K562 (cell line): ENCODE results near the gene HJV. TPM values are rescaled to one million over a fixed set of nuclear protein-coding genes. Genes with fewer than 3 reads are reported as not detected.
A peak's percentile ranks its signal among the peaks of the same experiment; 100 is the strongest.

Experiments used
- ATF6 ChIP-seq: sonication (generic); formaldehyde crosslinking; IDR thresholded peaks from 2 replicates; pipeline ENCODE4 v1.4.0; 2020; ENCODE audit warnings: mild to moderate bottlenecking, missing genetic modification reagents
- CBFA2T3 ChIP-seq: fragments of 450-650 bp; IDR thresholded peaks from 2 replicates; pipeline ENCODE4 v1.6.1; 2017
- ELK3 ChIP-seq: fragments of 450-650 bp; formaldehyde crosslinking; IDR thresholded peaks from 2 replicates; pipeline ENCODE4 v1.4.0; 2020; ENCODE audit warnings: mild to moderate bottlenecking
- FOXM1 ChIP-seq, 2 experiments: fragments of 450-650 bp in 1 of 2; sonication (generic) in 1 of 2; formaldehyde crosslinking in 1 of 2; IDR thresholded peaks; 2 replicates each; pipeline versions ENCODE4 v1.6.1 to v1.9.0; 2017 to 2022; ENCODE audit warnings: low read depth in 2 of 2, mild to moderate bottlenecking in 2 of 2, missing genetic modification reagents in 1 of 2, moderate library complexity in 1 of 2
- GATA2 ChIP-seq: sonication (generic); formaldehyde crosslinking; IDR thresholded peaks from 2 replicates; pipeline ENCODE4 v1.4.0; 2020; ENCODE audit warnings: mild to moderate bottlenecking, missing genetic modification reagents
- HIVEP1 ChIP-seq: fragments of 250-450 bp; sonication (Bioruptor Pico); IDR thresholded peaks from 2 replicates; pipeline ENCODE4 v1.4.0; 2020; ENCODE audit warnings: mild to moderate bottlenecking
- TCF3 ChIP-seq: sonication (generic); formaldehyde crosslinking; IDR thresholded peaks from 2 replicates; pipeline ENCODE4 v1.4.0; 2020; ENCODE audit warnings: mild to moderate bottlenecking, missing genetic modification reagents
- WHSC1 ChIP-seq: IDR thresholded peaks from one replicate; pipeline ENCODE4 v1.6.1; 2012; ENCODE audit warnings: low read length, control low read depth, inconsistent platforms
- ZBTB17 ChIP-seq: fragments of 450-650 bp; formaldehyde crosslinking; IDR thresholded peaks from 2 replicates; pipeline ENCODE4 v1.4.0; 2020; ENCODE audit warnings: mild to moderate bottlenecking
- ZBTB40 ChIP-seq, 2 experiments: fragments of 450-650 bp in 1 of 2; sonication (generic) in 1 of 2; formaldehyde crosslinking in 1 of 2; IDR thresholded peaks; 2 replicates each; pipeline versions ENCODE4 v1.7.1 to v1.9.0; 2016 to 2022; ENCODE audit warnings: inconsistent platforms in 1 of 2, mild to moderate bottlenecking in 1 of 2, missing genetic modification reagents in 1 of 2
- ZNF24 ChIP-seq: fragments of 450-650 bp; IDR thresholded peaks from 2 replicates; pipeline ENCODE4 v1.6.1; 2016
- ZNF780A ChIP-seq: fragments of 250-450 bp; sonication (Bioruptor Pico); IDR thresholded peaks from 2 replicates; pipeline ENCODE4 v1.5.0; 2021; ENCODE audit warnings: mild to moderate bottlenecking
- polyA plus RNA-seq, 8 experiments: library from polyadenylated mRNA; depleted of rRNA in 4 of 8; stranded (reverse) in 5 of 8; unstranded in 3 of 8; fragments of >200 nt; fragmentation: Nextera tagmentation in 2 of 8; fragmentation: Illumina TruSeq in 1 of 8; extraction: Ambion mirVana in 2 of 8; extraction: Trizol in 1 of 8; gene quantifications; 2 replicates each; pipeline versions ENCODE4 v1.2.1 to v1.2.3, GENCODE V29; 2011 to 2014; ENCODE audit warnings: inconsistent platforms in 1 of 8, missing spikeins in 1 of 8
- total RNA-seq, 7 experiments: library from RNA; depleted of rRNA in 6 of 7; stranded (reverse); fragments of >200 nt in 6 of 7; fragmentation: Illumina TruSeq in 2 of 7; extraction: Trizol in 2 of 7; gene quantifications; 2 replicates each; pipeline versions ENCODE4 v1.2.1 to v1.2.3, GENCODE V29; 2011 to 2021; ENCODE audit warnings: low replicate concordance in 1 of 7

The HJV gene
- total and polyA plus RNA-seq, 9 of the 15 experiments (the other 6 are each of a cell fraction or from before 2014, with no cell fraction given) = 1.0 to 6.6 (median 2.4) TPM

- TF ChIP-seq TCF3 (CRISPR knock-in tag) (no peak; the same call in none of the 2 replicates), ZBTB17 (CRISPR knock-in tag) (peak; percentile 65), ELK3 (CRISPR knock-in tag) (no peak), ZNF780A (CRISPR knock-in tag) (no peak), WHSC1 (no peak), CBFA2T3 (no peak), ATF6 (CRISPR knock-in tag) (0 out of 2 replicates have a peak, but pooled peaks have one; percentile 32), HIVEP1 (CRISPR knock-in tag) (no peak), ZNF24 (no peak), ZBTB40 (IDR thresholded peaks at IDR 0.05) (peak; percentile 40; the same call in 1 of the 2 replicates), ZBTB40 (CRISPR knock-in tag; IDR thresholded peaks at IDR 0.05) (no peak), FOXM1 (IDR thresholded peaks at IDR 0.05; ENCODE audit: low read depth) (peak; percentile 82), FOXM1 (CRISPR knock-in tag; IDR thresholded peaks at IDR 0.05; ENCODE audit: low read depth) (0 out of 2 replicates have a peak, but pooled peaks have one; percentile 52), GATA2 (CRISPR knock-in tag) (no peak)
These were observed 25.0 kb downstream of the HJV start, which contains the start of gene TXNIP (continued) for GRCh38 chr1:145996433-145997015.
